22Rv1 (cell line): ENCODE data around the gene IRX4.

Source experiments
- H3K27ac ChIP-seq: fragments of 450-650 bp; 2 replicates; pipeline ENCODE4 v1.5.1; 2017
- CTCF ChIP-seq: fragments of 450-650 bp; IDR thresholded peaks from 2 replicates; pipeline ENCODE4 v1.5.1; 2017; ENCODE audit warnings: mild to moderate bottlenecking
- ZFX ChIP-seq: fragments of 450-650 bp; IDR thresholded peaks from 2 replicates; pipeline ENCODE4 v1.6.1; 2017; ENCODE audit warnings: antibody characterized with exemption, borderline replicate concordance

IRX4 gene

DNA sequence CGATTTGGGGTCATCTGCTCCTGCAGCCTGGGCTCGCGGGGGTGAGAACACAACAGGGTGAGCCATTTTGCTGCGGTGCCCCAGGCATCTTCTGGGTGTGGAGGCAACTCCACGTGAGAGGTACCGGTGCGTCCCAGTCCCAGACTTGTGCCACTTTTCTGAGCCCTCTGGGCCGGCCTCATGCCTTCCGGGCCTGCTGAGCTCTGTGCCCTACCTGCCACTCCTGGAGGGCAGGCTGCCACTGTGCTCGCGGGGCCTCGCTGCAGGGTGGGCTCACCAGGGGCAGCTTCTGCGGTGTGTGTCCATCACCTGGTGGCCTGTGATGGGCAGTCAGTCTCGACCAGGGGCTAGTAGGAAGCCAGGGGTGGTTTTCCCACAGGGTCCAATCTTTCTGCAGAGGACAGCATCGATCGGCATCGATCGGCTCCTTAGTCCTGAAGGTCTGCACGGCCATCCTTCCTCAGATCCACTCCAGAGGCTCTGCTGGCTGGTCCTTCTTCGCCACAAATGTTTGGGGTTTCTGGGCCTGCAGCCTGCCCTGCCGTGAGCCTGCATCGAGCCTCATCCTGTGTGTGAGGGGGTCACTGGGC is 22.6 kb downstream of the IRX4 start:
- H3K27ac ChIP-seq: no peak overlapping the region
- TF ChIP-seq CTCF (no peak), ZFX (no peak)

DNA sequence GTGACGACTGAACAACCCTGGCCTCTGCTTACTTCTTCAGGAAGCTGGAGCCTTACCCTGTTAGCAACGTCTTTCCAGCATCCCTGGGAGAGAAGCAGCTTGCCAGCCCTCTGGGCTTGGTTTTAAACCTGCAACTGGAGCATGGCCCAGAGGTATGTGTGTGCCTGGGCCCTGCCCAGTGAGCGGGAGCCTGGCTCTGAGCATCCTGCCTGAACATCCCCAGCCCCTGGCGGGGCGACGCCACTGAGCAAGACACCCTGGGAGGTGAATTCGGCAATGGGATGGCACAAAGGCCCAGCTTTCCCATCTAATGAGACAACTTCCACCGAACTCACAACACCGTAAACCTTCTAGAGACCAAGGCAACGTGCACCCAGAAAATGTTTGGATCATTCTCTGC is 23.6 kb downstream of the IRX4 start:
- TF ChIP-seq CTCF: no peak
- TF ChIP-seq ZFX: no peak
- H3K27ac ChIP-seq: no peak overlapping the region

DNA sequence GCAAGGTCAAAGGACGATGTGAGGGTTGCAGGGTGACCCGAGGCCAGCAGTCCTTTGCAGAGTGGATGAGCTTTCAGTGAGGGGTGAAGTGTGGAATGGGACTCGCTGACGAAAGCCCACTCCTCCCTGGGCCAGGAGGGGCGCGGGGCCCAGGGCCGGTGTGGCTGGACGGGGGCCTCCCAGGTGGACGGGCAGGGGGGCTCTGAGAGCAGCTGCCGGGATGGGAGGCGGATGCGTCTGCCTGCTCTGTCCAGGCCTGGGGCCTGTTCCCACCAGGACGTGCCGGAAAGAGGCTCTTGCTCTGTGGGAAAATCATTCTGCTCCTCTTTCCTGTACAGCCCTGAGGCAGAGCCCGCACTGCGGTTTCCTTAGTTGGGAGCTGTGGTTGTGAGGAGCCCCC is 24.3 kb downstream of the IRX4 start:
- TF ChIP-seq ZFX: no peak
- TF ChIP-seq CTCF: no peak

DNA sequence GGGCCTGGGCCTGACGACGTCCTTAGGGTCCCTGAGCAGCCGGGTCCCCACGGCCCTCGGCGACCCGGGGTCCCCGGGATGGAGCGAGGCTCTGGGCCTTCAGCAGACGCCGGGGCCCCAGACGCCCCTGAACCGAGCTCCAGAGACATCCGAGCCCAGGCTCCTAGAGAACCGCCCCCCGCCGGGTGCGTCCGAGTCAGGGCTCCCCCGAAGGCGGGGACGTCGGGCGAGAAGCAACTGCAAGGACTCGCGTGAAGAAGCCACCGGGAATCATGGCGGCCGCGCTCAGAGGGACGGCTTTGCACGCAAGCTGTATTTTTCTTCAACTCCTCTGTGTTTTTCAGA is 25.5 kb downstream of the IRX4 start:
- no peak overlapping the region for H3K27ac ChIP-seq
- TF ChIP-seq CTCF (no peak), ZFX (no peak)

More for the DNA sequence above, 24.3 kb downstream of the IRX4 start:
- no peak overlapping the region for H3K27ac ChIP-seq

GRCh38 chr5:1856596-1857255 is 26.0 kb downstream of the IRX4 start:
- no peak for TF ChIP-seq CTCF
- TF ChIP-seq ZFX: no peak
- no peak overlapping the region for H3K27ac ChIP-seq

GRCh38 chr5:1855596-1855995 is 27.1 kb downstream of the IRX4 start:
- TF ChIP-seq CTCF (no peak), ZFX (no peak)
- no peak overlapping the region for H3K27ac ChIP-seq

- no peak for TF ChIP-seq CTCF
- no peak for TF ChIP-seq ZFX
- H3K27ac ChIP-seq: no peak overlapping the region
Measured at GRCh38 chr5:1855075-1855474, 27.6 kb downstream of the IRX4 start.
